SJSA1 (cell line): Measurements from ENCODE around the gene GRIN2C. TPM values are rescaled to one million over a fixed set of nuclear protein-coding genes. Genes with fewer than 3 reads are reported as not detected.

Source experiments
- DNase-seq, 2 experiments: peaks; one replicate each; pipeline ENCODE4 v3.0.0-alpha.2; 2015 to 2020; ENCODE audit warnings: low spot score in 2 of 2, low read depth in 1 of 2
- H3K27ac ChIP-seq: fragments of 250-450 bp; sonication (Bioruptor Pico); 2 replicates; pipeline ENCODE4 v1.5.1; 2020; ENCODE audit warnings: mild to moderate bottlenecking, moderate library complexity
- H3K27me3 ChIP-seq: fragments of 250-450 bp; sonication (Bioruptor Pico); replicated peaks from 2 replicates; pipeline ENCODE4 v1.5.1; 2020; ENCODE audit warnings: mild to moderate bottlenecking, moderate library complexity
- H3K36me3 ChIP-seq: fragments of 250-450 bp; sonication (Bioruptor Pico); 2 replicates; pipeline ENCODE4 v1.5.1; 2020; ENCODE audit warnings: mild to moderate bottlenecking
- H3K4me1 ChIP-seq: fragments of 250-450 bp; sonication (Bioruptor Pico); replicated peaks from 2 replicates; pipeline ENCODE4 v1.6.1; 2021; ENCODE audit warnings: mild to moderate bottlenecking
- H3K4me3 ChIP-seq: fragments of 250-450 bp; sonication (Bioruptor Pico); 2 replicates; pipeline ENCODE4 v1.5.1; 2020; ENCODE audit warnings: mild to moderate bottlenecking
- H3K9me3 ChIP-seq: fragments of 250-450 bp; sonication (Bioruptor Pico); replicated peaks from 2 replicates; pipeline ENCODE4 v1.5.1; 2020; ENCODE audit warnings: mild to moderate bottlenecking
- total RNA-seq: library from RNA; depleted of rRNA; stranded (reverse); fragments of >200 nt; shearing (Covaris generic); gene quantifications from 2 replicates; pipeline ENCODE4 v1.2.3, GENCODE V29; 2014

GRIN2C gene
- total RNA-seq, 1 experiment from 2014 or later: not detected

DNA sequence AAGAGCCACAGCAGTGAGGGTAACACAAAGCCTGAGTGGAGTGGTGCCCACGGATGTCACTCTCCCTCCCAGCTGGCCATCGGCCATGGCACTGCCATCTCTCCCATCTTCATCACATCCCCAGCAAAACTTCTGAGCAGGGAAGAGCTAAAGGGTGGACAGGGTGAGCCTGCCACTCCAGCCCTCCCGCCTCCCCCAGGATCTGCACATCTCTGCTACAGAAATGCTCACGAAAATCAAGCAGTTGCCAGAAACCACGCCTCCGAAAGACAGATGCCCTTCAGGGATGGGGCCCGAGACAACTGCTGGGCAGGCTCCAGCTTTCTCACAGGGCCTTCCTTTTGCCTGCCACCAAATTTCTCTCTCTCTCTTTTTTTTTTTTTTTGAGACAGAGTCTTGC, 3.6 kb downstream of the GRIN2C start:
- Histone ChIP-seq H3K27me3 (peaks cover 95% of the 10 kb centered on the region), H3K4me3 (no peak overlapping the region), H3K4me1 (peaks cover 6% of the 10 kb centered on the region; the same call in 1 of the 2 replicates), H3K9me3 (peaks cover 4% of the 10 kb centered on the region; the same call in 1 of the 2 replicates), H3K27ac (no peak overlapping the region), H3K36me3 (no peaks in the 10 kb centered on the region)
- DNase-seq: no peak

DNA sequence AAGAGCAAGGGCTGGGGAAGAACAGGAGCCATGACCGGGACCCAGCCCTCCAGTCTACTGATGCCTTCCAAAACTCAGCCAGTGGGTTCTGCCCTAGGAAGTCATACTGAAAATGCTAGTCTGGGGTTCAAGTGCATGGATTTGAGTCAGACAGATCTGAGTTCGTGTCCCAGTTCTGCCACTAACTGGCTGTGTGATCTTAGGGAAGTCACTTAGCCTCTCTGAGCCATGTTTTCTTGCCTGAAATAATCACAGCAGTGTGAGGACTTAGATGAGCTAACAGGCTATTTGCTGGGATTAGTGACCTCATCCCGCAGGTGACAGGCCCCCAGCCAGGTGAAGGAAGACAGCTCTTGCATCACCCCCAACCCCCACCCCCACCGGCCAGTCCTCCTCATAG, 4.4 kb downstream of the GRIN2C start:
- Histone ChIP-seq H3K36me3 (no peaks in the 10 kb centered on the region), H3K27me3 (peaks cover 87% of the 10 kb centered on the region), H3K27ac (no peak overlapping the region), H3K4me3 (no peak overlapping the region), H3K9me3 (peaks cover 4% of the 10 kb centered on the region; the same call in 1 of the 2 replicates), H3K4me1 (peaks cover 3% of the 10 kb centered on the region; the same call in 1 of the 2 replicates)
- DNase-seq: no peak

DNA sequence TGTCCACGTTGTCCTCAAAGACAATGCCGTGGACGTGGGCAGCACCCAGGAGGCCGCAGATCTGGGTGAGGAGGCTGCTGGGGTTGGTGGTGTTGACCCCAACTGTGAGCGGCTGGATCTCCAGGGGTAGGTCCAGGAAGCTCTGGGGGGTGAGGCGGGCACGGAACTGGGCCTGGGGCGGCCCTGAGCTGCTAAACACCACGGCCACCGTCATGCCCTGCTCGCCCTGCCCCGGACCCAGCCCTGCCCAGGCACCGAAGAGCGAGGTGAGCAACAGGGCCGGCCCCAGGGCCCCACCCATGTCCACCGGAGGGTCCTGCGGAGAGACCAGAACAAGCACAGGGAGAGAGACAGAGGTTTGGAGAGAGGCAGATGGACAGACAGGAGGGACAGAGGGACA, 4.9 kb downstream of the GRIN2C start:
- no peak overlapping the region for H3K4me3 ChIP-seq

DNA sequence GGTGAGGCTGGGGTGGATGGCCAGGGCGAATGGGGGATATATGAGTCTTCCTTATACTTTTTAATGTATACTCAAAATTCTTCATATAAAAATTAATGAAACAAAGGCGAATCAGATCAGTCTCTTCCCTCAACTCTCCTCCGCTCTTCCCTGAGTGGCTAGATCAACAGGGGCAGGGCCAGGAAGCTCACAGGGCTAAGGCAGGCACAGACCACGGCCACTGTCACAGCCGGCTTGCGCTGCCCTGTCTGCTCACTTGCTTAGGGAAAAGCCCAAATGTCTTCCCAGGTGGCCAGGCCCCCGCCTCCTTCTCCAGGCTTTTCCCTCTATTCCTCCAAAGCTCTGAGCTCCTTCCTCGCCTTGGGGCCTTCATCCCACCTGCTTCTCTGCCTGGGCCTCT, 6.0 kb downstream of the GRIN2C start:
- Histone ChIP-seq H3K27ac (no peak overlapping the region), H3K27me3 (peaks cover 75% of the 10 kb centered on the region), H3K4me3 (no peak overlapping the region)

More for the DNA sequence above, 4.9 kb downstream of the GRIN2C start:
- peaks cover 82% of the 10 kb centered on the region for H3K27me3 ChIP-seq
- H3K9me3 ChIP-seq: no peaks in the 10 kb centered on the region
- DNase-seq: no peak
- no peaks in the 10 kb centered on the region for H3K4me1 ChIP-seq
- no peak overlapping the region for H3K27ac ChIP-seq
- H3K36me3 ChIP-seq: no peaks in the 10 kb centered on the region

DNA sequence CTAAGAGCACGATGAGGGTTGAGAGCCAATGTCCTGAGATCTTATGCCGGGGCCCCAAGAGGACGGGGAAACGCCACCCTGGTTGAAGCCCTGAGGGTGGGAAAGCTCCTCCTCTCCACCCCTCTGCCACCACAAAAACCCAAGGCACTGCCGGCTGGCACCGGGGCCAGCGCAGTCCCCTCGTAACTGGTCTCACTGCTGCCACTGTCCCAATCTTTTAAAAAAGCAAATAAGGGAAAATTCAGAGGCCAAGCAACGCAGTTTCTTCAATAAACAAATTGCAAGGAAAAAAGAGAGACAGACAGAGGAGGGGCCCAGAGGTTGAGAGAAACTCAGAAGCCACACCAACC, 6.7 kb downstream of the GRIN2C start:
- H3K27ac ChIP-seq: no peak overlapping the region
- no peaks in the 10 kb centered on the region for H3K4me1 ChIP-seq
- no peak for DNase-seq
- H3K4me3 ChIP-seq: no peak overlapping the region
- H3K27me3 ChIP-seq: peaks cover 73% of the 10 kb centered on the region
- no peaks in the 10 kb centered on the region for H3K9me3 ChIP-seq
- no peaks in the 10 kb centered on the region for H3K36me3 ChIP-seq

More for the DNA sequence above, 6.0 kb downstream of the GRIN2C start:
- H3K9me3 ChIP-seq: no peaks in the 10 kb centered on the region
- H3K36me3 ChIP-seq: no peaks in the 10 kb centered on the region
- no peaks in the 10 kb centered on the region for H3K4me1 ChIP-seq
- no peak for DNase-seq

DNA sequence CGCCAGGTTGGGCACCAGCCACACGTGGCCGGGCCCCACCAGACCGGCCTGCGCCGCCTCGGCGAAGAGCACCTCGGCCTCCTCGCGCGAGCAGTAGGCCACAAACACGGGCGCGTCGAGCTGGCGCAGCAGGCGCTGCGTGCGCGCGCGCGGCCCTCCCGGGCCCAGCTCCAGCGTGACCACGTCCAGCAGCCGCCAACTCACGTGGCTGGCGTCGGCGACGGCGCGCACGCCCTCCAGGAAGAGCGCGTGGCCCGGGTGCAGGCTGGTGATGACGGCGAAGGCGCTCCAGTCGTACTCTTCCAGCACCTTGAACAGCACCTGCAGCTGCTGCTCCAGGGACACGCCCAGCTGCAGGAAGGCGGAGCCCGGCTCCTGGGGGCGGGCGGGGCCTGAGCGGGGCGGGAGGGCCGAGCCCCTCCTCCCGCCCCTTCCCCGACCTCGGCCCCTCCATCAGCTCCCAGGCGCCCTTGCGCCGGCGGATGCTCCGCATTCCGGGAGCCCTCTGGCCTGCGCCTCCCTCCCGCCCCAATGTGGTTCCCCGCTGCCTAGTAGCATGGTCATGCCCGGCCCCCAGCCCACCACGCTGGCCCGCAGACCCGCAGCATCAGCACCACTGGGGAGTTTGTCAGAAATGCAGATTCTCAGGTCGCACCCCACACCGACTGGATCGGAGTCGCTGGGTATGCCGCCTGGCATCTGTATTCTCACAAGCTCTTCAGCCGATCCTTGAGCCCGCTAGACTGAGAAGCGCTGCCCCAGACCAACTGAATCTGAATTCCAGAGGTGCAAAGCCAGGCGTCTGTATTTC, 7.2 kb downstream of the GRIN2C start:
- DNase-seq: no peak
- no peak overlapping the region for H3K4me3 ChIP-seq
- H3K27ac ChIP-seq: no peak overlapping the region
- H3K9me3 ChIP-seq: no peaks in the 10 kb centered on the region
- no peaks in the 10 kb centered on the region for H3K36me3 ChIP-seq
- H3K27me3 ChIP-seq: peaks cover 67% of the 10 kb centered on the region
- no peaks in the 10 kb centered on the region for H3K4me1 ChIP-seq

DNA sequence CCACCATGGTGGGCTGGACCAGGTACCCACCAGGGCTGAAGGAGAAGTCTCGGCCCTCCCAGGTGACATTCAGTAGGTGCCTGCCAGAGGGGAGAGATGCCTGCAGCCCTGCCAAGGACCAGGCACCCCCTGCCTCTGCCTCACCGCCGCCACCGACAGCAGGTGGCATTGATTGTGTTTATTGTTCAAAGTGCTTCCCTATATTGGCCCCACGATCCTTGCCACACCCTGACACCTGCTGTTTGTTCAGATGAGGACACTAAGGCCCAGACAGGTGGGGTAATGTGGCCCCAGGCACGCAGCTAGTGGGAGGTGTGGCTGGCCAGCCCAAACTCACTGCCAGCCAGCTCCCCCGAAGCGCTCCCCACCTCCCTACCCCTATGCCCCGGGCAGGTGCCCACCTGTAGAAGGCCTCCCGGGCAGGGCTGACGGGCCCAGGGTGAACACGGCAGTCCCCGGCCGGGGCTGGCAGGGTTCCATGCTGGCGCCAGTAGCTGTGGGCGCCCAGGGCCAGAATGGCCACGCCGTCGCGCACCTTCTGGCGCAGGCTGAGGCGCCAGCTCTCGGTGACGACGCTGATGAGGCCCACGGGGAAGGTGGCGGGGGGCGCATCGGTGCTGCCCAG, 8.0 kb downstream of the GRIN2C start:
- DNase-seq: no peak
- Histone ChIP-seq H3K9me3 (no peaks in the 10 kb centered on the region), H3K27ac (no peak overlapping the region), H3K4me3 (no peak overlapping the region), H3K4me1 (no peaks in the 10 kb centered on the region), H3K36me3 (no peaks in the 10 kb centered on the region), H3K27me3 (peaks cover 60% of the 10 kb centered on the region)

DNA sequence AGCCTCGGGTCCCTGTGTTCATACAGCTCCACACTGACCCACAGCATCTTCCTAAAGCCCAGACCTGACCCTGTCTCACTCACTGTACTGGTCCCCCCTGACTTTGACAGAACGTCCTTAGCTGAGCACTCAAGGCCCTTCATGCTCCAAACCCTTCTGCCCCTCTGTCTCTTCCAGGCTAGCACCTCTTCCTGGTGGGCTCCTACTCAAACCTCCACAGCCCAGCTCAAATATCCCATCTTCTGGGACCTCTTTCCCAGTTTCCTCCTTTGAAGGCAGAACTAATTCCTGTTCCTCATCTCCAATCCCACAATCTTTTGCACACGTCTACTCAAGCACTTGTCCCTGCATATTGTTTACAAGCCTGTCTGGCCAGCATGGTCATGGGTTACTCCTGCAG, 8.8 kb downstream of the GRIN2C start:
- Histone ChIP-seq H3K27me3 (peaks cover 53% of the 10 kb centered on the region), H3K4me1 (no peaks in the 10 kb centered on the region)

DNA sequence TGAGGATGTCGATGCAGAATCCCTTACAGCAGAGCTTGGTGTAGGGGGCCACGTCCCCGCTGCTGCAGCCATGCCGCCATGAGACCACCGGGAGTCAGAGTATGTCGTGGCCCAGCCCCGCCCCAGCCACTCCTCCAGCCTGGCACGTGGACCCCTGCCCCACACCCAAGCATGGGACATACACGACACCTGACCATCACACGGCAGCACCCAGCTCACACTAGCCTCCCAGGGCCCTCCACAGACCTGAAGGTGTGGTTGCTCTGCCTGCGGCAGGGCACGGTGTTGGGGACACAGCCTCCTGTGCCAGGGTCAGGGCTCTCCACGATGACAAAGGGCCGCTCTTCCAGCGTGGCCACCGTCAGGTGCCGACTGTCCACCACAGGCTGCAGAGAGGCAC, 9.4 kb downstream of the GRIN2C start:
- H3K9me3 ChIP-seq: no peaks in the 10 kb centered on the region
- no peak overlapping the region for H3K27ac ChIP-seq
- no peak for DNase-seq
- H3K36me3 ChIP-seq: no peaks in the 10 kb centered on the region
- H3K4me3 ChIP-seq: no peak overlapping the region
- H3K4me1 ChIP-seq: no peaks in the 10 kb centered on the region
- peaks cover 47% of the 10 kb centered on the region for H3K27me3 ChIP-seq

More for the DNA sequence above, 8.8 kb downstream of the GRIN2C start:
- Histone ChIP-seq H3K4me3 (no peak overlapping the region), H3K36me3 (no peaks in the 10 kb centered on the region), H3K9me3 (no peaks in the 10 kb centered on the region), H3K27ac (no peak overlapping the region)
- no peak for DNase-seq

DNA sequence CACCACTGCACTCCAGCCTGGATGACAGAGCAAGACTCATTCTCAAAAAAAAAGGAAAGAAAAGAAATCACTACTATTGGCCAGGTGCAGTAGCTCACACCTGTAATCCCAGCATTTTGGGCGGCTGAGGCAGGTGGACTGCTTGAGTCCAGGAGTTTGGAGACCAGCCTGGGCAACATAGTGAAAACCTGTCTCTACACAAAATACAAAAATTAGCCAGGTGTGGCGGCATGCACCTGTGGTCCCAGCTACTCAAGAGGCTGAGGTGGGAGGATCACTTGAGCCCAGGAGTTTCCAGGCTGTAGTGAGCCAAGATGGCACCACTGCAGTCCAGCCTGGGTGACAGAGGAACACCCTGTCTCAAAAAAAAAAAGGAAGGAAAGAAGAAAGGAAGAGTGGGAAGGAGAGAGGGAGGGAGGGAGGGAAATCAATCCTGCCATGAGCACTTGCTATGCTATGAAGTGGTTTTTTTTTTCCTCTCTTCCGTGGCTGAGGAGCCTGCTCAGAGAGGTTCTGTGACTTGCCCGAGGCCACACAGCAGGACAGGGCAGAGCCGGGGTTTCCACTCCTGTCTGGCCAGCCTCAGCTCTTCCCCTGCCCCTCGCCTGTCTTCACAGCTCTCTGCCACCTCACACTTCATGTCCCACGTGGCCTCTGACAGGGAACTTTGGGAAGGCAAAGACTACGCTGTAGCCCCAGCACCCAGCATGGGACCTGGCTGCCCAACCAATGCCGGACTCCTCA, 10.9 kb downstream of the GRIN2C start:
- no peak overlapping the region for H3K4me3 ChIP-seq
- no peaks in the 10 kb centered on the region for H3K9me3 ChIP-seq
- H3K4me1 ChIP-seq: no peaks in the 10 kb centered on the region
- DNase-seq: no peak
- H3K27me3 ChIP-seq: peaks cover 32% of the 10 kb centered on the region
- H3K36me3 ChIP-seq: no peaks in the 10 kb centered on the region
- no peak overlapping the region for H3K27ac ChIP-seq

DNA sequence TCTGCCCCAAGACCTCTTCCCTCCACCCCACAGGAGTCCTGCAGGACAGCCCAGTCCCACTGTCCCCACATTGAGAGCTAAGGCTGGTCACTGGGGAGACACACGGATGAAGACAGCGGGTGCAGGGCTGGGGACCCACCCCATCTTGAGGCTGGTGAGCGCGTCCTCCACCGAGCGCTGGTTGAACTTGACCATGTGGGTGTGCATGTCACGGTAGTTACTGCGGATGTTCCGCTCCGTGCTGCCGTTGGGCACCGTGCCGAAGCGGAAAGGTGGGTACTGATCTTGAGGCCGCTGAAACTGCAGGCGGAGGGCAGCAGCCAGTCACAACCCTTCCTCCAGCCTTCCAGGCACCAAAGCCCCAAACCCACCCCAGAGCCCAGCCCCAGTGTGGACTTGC, 13.1 kb downstream of the GRIN2C start:
- peaks cover 12% of the 10 kb centered on the region for H3K4me1 ChIP-seq
- no peaks in the 10 kb centered on the region; the same call in 1 of the 2 replicates for H3K36me3 ChIP-seq
- no peak overlapping the region for H3K4me3 ChIP-seq
- no peak overlapping the region for H3K27ac ChIP-seq
- DNase-seq: no peak
- no peaks in the 10 kb centered on the region for H3K9me3 ChIP-seq
- peaks cover 10% of the 10 kb centered on the region for H3K27me3 ChIP-seq

DNA sequence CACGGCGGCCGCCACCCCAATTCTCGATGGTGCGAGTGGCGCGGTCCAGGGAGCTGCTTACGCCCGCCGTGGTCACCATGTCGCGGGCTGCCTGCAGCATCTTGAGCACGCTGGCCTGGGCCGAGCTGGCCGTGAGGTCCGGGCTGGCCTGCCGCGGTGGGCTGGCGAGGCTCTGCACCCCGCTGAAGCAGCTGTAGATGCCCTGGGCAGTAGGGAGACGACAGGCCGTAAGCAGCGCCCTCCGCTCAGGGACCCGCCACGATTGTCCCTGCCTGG, 16.4 kb downstream of the GRIN2C start:
- Histone ChIP-seq H3K36me3 (peaks cover 4% of the 10 kb centered on the region; the same call in 1 of the 2 replicates), H3K9me3 (no peaks in the 10 kb centered on the region), H3K4me1 (peaks cover 12% of the 10 kb centered on the region), H3K27me3 (no peaks in the 10 kb centered on the region; the same call in 1 of the 2 replicates), H3K27ac (no peak overlapping the region), H3K4me3 (no peak overlapping the region)
- no peak for DNase-seq

DNA sequence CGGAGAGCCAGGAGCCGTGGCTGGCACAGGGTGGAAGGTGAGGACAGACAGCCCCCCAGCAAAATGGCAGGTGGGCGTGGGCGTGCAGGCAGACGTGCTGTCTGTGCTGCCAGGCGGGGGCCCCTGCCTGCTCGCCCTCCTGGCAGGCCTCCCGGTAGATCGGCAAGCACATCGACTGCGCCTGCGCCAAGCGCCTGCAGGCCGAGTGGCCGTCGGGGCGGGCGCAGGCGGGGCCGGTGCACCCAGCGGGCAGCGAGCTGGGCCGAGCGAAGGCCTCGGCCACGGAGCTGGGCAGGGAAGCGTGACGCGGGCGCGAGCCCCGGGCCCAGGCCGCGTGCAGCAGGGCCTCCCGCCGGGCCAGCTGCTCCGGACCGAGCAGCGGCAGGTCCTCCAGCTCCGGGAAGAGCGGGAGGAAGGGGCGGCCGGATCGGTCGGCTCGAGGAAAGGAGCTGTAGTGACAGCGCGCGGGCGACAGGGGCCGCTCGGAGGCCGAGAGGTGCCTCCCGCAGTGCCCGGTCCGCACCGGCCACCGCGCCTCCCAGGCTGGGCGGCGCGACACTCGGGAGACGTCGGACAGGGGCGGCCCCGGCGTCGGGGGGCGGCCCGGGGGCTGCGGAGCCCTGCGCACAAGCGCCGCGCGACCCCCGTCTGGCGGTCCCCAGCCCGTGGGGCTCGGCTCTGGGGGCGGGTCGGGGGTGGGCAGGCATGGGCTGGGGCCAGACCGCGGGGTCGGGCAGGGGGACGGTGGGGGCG, 16.9 kb downstream of the GRIN2C start:
- no peak overlapping the region for H3K27ac ChIP-seq
- H3K4me3 ChIP-seq: peak overlapping the region; percentile 48
- peak; percentile 85 to 86 for DNase-seq
- peaks cover 7% of the 10 kb centered on the region for H3K36me3 ChIP-seq
- peaks cover 12% of the 10 kb centered on the region for H3K4me1 ChIP-seq
- no peaks in the 10 kb centered on the region; the same call in 1 of the 2 replicates for H3K27me3 ChIP-seq
- H3K9me3 ChIP-seq: no peaks in the 10 kb centered on the region
